OCI-LY7 (cell line): Measurements from ENCODE around the gene NRAP. TPM values are rescaled to one million over a fixed set of nuclear protein-coding genes. Genes with fewer than 3 reads are reported as not detected.

Source experiments
- BruUV-seq: library from RNA; stranded (reverse); fragments of 400-500 nt; replicated peaks from 2 replicates; lab custom pipeline; 2021; lab: Mats Ljungman, UMichigan
- CTCF ChIA-PET: fragments of 300-600 bp; sonication (Branson Sonifier 250); formaldehyde crosslinking; loops from one replicate; lab custom pipeline; 2022; ENCODE audit warnings: antibody characterized with exemption; ENCODE audit not compliant: unreplicated experiment; lab: Charles Lee
- POLR2A ChIA-PET: fragments of 300-600 bp; sonication (Branson Sonifier 250); formaldehyde crosslinking; loops from one replicate; lab custom pipeline; 2022; ENCODE audit warnings: antibody characterized with exemption; lab: Charles Lee
- DNase-seq: peaks from one replicate; pipeline ENCODE4 v3.0.0-alpha.2; 2015; ENCODE audit warnings: low spot score
- H2AFZ ChIP-seq: fragments of 200-600 bp; sonication (generic), shearing (Covaris generic); 2 replicates; pipeline ENCODE4 v1.6.1; 2014; ENCODE audit warnings: mild to moderate bottlenecking, antibody characterized with exemption, low read length, moderate library complexity
- H3K27ac ChIP-seq: fragments of 200-600 bp; sonication (generic); 2 replicates; pipeline ENCODE4 v1.5.1; 2014; ENCODE audit warnings: mixed run types, low read depth, mild to moderate bottlenecking, moderate library complexity, low read length, inconsistent platforms; ENCODE audit not compliant: poor library complexity, severe bottlenecking
- H3K36me3 ChIP-seq: fragments of 200-600 bp; sonication (generic); 2 replicates; pipeline ENCODE4 v1.6.1; 2014; ENCODE audit warnings: mild to moderate bottlenecking, antibody characterized with exemption, low read length, moderate library complexity, mixed read lengths; ENCODE audit not compliant: insufficient read depth
- H3K4me1 ChIP-seq: fragments of 200-600 bp; sonication (generic); 2 replicates; pipeline ENCODE4 v1.5.1; 2014; ENCODE audit warnings: mild to moderate bottlenecking, low read length; ENCODE audit not compliant: insufficient read depth, poor library complexity, severe bottlenecking
- H3K4me2 ChIP-seq: fragments of 200-600 bp; sonication (generic); 2 replicates; pipeline ENCODE4 v1.6.1; 2014; ENCODE audit warnings: mild to moderate bottlenecking, low read length
- H3K4me3 ChIP-seq: fragments of 200-600 bp; sonication (generic); 2 replicates; pipeline ENCODE4 v1.5.1; 2014; ENCODE audit warnings: mild to moderate bottlenecking, low read depth, low read length; ENCODE audit not compliant: poor library complexity, severe bottlenecking
- H3K79me2 ChIP-seq: fragments of 200-600 bp; sonication (generic); 2 replicates; pipeline ENCODE4 v1.6.1; 2016; ENCODE audit warnings: low read depth, mild to moderate bottlenecking, low read length, moderate library complexity, mixed read lengths; ENCODE audit not compliant: insufficient read depth
- H3K9me2 ChIP-seq: fragments of 200-600 bp; sonication (generic); 2 replicates; pipeline ENCODE4 v1.6.1; 2016; ENCODE audit warnings: mild to moderate bottlenecking, low read length, mixed read lengths; ENCODE audit not compliant: insufficient read depth
- H3K9me3 ChIP-seq: fragments of 200-600 bp; sonication (generic); 2 replicates; pipeline ENCODE4 v1.6.1; 2014; ENCODE audit warnings: mild to moderate bottlenecking, mixed run types, low read length, mixed read lengths
- H4K20me1 ChIP-seq: fragments of 200-600 bp; sonication (generic); 2 replicates; pipeline ENCODE4 v1.6.1; 2014; ENCODE audit warnings: mild to moderate bottlenecking, antibody characterized with exemption, low read length, moderate library complexity, mixed read lengths; ENCODE audit not compliant: insufficient read depth
- EZH2phosphoT487 ChIP-seq: fragments of 200-600 bp; sonication (generic); IDR thresholded peaks from 2 replicates; pipeline ENCODE4 v1.6.1; 2018; ENCODE audit warnings: low read depth, borderline replicate concordance, mild to moderate bottlenecking, mixed run types, antibody characterized with exemption, low read length, moderate library complexity, mixed read lengths
- intact Hi-C: fragments of 100-400 bp; cut with micrococcal nuclease; formaldehyde crosslinking; loops from one replicate; pipeline ENCODE4 v1.10.0; 2022; ENCODE audit not compliant: unreplicated experiment
- total RNA-seq, 2 experiments: library from RNA; depleted of rRNA in 1 of 2; stranded (reverse); fragments of >200 nt in 1 of 2; shearing (Covaris generic) in 1 of 2; gene quantifications; 2 replicates each; pipeline ENCODE4 v1.2.3, GENCODE V29; 2014 to 2022
- TF ChIP-seq, protein P1 (sequence below): fragments of 200-600 bp; sonication (generic); conservative IDR thresholded peaks from 2 replicates; pipeline ENCODE4 v1.5.1; 2014; ENCODE audit warnings: mild to moderate bottlenecking, antibody characterized with exemption, low read length, moderate library complexity, mixed read lengths

The NRAP gene
- total RNA-seq, 2 experiments from 2014 or later: not detected

DNA sequence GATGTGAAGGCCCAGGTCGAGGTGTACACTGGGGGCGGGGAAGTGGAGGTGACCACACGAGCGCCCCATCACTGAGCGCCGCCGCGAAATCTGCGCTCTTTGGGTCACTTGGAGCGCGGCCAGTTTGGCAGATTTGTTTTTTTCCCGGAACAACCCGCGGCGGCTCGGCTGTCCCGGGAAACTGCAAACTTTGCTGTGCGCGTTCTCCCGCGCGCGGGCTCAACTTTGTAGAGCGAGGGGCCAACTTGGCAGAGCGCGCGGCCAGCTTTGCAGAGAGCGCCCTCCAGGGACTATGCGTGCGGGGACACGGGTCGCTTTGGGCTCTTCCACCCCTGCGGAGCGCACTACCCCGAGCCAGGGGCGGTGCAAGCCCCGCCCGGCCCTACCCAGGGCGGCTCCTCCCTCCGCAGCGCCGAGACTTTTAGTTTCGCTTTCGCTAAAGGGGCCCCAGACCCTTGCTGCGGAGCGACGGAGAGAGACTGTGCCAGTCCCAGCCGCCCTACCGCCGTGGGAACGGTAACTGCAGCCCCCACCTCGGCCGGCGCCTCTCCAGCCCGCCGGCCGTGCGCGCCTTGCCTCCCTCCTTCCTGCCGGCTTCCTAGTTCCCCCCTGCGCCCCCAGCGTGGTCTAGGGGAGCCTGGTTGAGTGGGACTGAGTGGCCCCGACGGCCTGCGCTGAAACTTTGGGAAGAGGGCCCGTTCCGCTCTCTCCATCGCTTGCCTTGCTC is 15.8 kb upstream of the NRAP start, which contains the start of gene CASP7:
Gene CASP7 (plus strand): TSS at position 450 of the 727 bp plus-strand sequence. CDS start 17,582 bp downstream, outside the sequence.
- peak within 1 kb of the TSS; percentile 44 for H3K27ac ChIP-seq
- peak; percentile 92 for DNase-seq
- POLR2A ChIA-PET: interaction anchor here (0.6 to 3.2 kb wide), 3 partner anchors 10 to 816 kb away, joined by 3 to 11 read pairs (median 3); no protein-coding TSS in a partner anchor
- peaks cover 8% of the 10 kb centered on the region for H3K36me3 ChIP-seq
- peaks cover 20% of the 10 kb centered on the region for H3K4me1 ChIP-seq
- H3K79me2 ChIP-seq: peaks cover 18% of the 10 kb centered on the region; the same call in 1 of the 2 replicates
- H3K4me3 ChIP-seq: peak within 1 kb of the TSS; percentile 95
- BruUV-seq: no TSS peak
- CTCF ChIA-PET: interaction anchor here (1.0 kb wide), 1 partner anchor 434 kb away, joined by 3 read pairs; no protein-coding TSS in a partner anchor
- TF ChIP-seq, protein P1, sequence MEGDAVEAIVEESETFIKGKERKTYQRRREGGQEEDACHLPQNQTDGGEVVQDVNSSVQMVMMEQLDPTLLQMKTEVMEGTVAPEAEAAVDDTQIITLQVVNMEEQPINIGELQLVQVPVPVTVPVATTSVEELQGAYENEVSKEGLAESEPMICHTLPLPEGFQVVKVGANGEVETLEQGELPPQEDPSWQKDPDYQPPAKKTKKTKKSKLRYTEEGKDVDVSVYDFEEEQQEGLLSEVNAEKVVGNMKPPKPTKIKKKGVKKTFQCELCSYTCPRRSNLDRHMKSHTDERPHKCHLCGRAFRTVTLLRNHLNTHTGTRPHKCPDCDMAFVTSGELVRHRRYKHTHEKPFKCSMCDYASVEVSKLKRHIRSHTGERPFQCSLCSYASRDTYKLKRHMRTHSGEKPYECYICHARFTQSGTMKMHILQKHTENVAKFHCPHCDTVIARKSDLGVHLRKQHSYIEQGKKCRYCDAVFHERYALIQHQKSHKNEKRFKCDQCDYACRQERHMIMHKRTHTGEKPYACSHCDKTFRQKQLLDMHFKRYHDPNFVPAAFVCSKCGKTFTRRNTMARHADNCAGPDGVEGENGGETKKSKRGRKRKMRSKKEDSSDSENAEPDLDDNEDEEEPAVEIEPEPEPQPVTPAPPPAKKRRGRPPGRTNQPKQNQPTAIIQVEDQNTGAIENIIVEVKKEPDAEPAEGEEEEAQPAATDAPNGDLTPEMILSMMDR: no peak; the same call in none of the 2 replicates
- TF ChIP-seq EZH2phosphoT487: no peak
- intact Hi-C loops: loop anchor here (5.0 kb wide), 3 partner anchors 178 to 727 kb away; partner anchors contain the start of genes CCDC186 and TCF7L2
- H3K9me3 ChIP-seq: peaks cover 5% of the 10 kb centered on the region; the same call in 1 of the 2 replicates
- no peaks in the 10 kb centered on the region for H3K9me2 ChIP-seq
- H2AFZ ChIP-seq: peak within 1 kb of the TSS; percentile 93
- H4K20me1 ChIP-seq: no peaks in the 10 kb centered on the region
- H3K4me2 ChIP-seq: peak within 1 kb of the TSS; percentile 92

DNA sequence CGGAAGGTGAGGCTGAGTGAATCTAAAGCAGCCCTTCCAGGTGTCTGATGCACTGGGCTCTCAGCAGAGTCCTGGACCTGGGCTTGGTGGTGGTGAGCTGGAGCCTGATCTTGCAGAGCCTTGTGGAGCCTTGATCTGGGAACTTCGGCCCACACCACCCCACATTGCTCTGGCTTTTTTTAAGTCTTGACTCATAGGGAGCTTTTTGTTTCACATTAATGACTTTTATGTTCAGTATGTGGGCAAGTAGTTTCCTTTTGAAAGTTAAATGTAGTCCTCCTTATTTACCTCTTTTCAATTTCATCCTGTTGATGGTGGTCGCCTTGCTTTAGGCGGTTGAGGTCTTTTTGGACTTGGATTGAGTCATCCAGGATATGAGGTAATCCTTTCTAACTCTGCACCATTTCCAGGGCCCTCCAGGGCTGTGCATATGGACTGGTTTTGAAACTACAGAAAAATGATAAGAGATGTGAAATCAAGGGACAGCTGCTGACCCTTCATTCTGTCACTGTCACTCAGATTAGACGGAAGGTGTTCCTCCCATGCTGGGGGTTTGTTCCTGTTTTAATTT is 2.9 kb upstream of the NRAP start:
- H4K20me1 ChIP-seq: no peaks in the 10 kb centered on the region
- H3K27ac ChIP-seq: no peak overlapping the region
- intact Hi-C loops: no loop called here
- POLR2A ChIA-PET: interaction anchor here (0.5 kb wide), 1 partner anchor 1056 kb away, joined by 3 read pairs; no protein-coding TSS in a partner anchor
- no peaks in the 10 kb centered on the region for H3K36me3 ChIP-seq
- H3K9me3 ChIP-seq: no peaks in the 10 kb centered on the region
- H3K4me3 ChIP-seq: no peak overlapping the region
- H2AFZ ChIP-seq: no peak overlapping the region
- no peaks in the 10 kb centered on the region for H3K9me2 ChIP-seq
- CTCF ChIA-PET: no interaction called here
- H3K4me1 ChIP-seq: no peaks in the 10 kb centered on the region
- BruUV-seq: no TSS peak
- H3K4me2 ChIP-seq: no peak overlapping the region
- H3K79me2 ChIP-seq: no peaks in the 10 kb centered on the region
- TF ChIP-seq, protein P1: no peak
- no peak for TF ChIP-seq EZH2phosphoT487
- DNase-seq: no peak
